HepG2 (cell line): ENCODE data around the gene MXRA7. TPM values are rescaled to one million over a fixed set of nuclear protein-coding genes. Genes with fewer than 3 reads are reported as not detected.

Experiments used
- KDM2A ChIP-seq: sonication (generic); formaldehyde crosslinking; IDR thresholded peaks from 2 replicates; pipeline ENCODE4 v1.4.0; 2020; ENCODE audit warnings: low read depth, missing genetic modification reagents, borderline replicate concordance
- MTA3 ChIP-seq: sonication (generic); formaldehyde crosslinking; IDR thresholded peaks from 2 replicates; pipeline ENCODE4 v1.4.0; 2020; ENCODE audit warnings: missing genetic modification reagents
- MTF1 ChIP-seq: sonication (generic); formaldehyde crosslinking; IDR thresholded peaks from 2 replicates; pipeline ENCODE4 v1.5.0; 2020; ENCODE audit warnings: missing genetic modification reagents
- RBAK ChIP-seq: sonication (generic); formaldehyde crosslinking; IDR thresholded peaks from 2 replicates; pipeline ENCODE4 v1.5.1; 2020; ENCODE audit warnings: mild to moderate bottlenecking, missing genetic modification reagents
- SKI ChIP-seq: fragments of 450-650 bp; IDR thresholded peaks from one replicate; pipeline ENCODE4 v1.6.1; 2018; ENCODE audit warnings: mild to moderate bottlenecking; ENCODE audit not compliant: partially characterized antibody
- TCF12 ChIP-seq, 2 experiments: fragments of 450-650 bp in 1 of 2; sonication (generic) in 1 of 2; formaldehyde crosslinking in 1 of 2; IDR thresholded peaks; 2 replicates each; pipeline versions ENCODE4 v1.6.1 to v1.8.0; 2017 to 2022; ENCODE audit warnings: antibody characterized with exemption in 1 of 2, mild to moderate bottlenecking in 1 of 2, missing genetic modification reagents in 1 of 2, moderate library complexity in 1 of 2
- ZNF12 ChIP-seq: sonication (generic); formaldehyde crosslinking; IDR thresholded peaks from 2 replicates; pipeline ENCODE4 v1.5.0; 2020; ENCODE audit warnings: missing genetic modification reagents
- ZNF326 ChIP-seq: sonication (generic); formaldehyde crosslinking; IDR thresholded peaks from 2 replicates; pipeline ENCODE4 v1.4.0; 2020; ENCODE audit warnings: missing genetic modification reagents, borderline replicate concordance
- ZNF431 ChIP-seq: sonication (generic); formaldehyde crosslinking; IDR thresholded peaks from 2 replicates; pipeline ENCODE4 v1.9.0; 2022; ENCODE audit warnings: missing genetic modification reagents, low read depth, mild to moderate bottlenecking, borderline replicate concordance
- polyA plus RNA-seq, 8 experiments: library from polyadenylated mRNA; depleted of rRNA in 3 of 8; stranded (reverse) in 7 of 8; unstranded in 1 of 8; fragments of >200 nt; fragmentation: Illumina TruSeq in 4 of 8; extraction: Trizol in 4 of 8; gene quantifications; 2 replicates each; pipeline versions ENCODE4 v1.2.1 to v1.2.3, GENCODE V29; 2011 to 2016; ENCODE audit warnings: low read depth in 4 of 8, missing spikeins in 1 of 8, mixed read lengths in 1 of 8; ENCODE audit not compliant: insufficient read depth in 1 of 8
- total RNA-seq, 5 experiments: library from RNA; depleted of rRNA; stranded (reverse); fragments of >200 nt; fragmentation: Illumina TruSeq; extraction: Trizol; gene quantifications; 2 replicates each; pipeline ENCODE4 v1.2.3, GENCODE V29; 2016; ENCODE audit warnings: low read depth in 1 of 5
- TF ChIP-seq, protein P1 (sequence below): sonication (generic); formaldehyde crosslinking; IDR thresholded peaks from 2 replicates; pipeline ENCODE4 v1.4.0; 2020; ENCODE audit warnings: missing genetic modification reagents
- TF ChIP-seq, protein P2 (sequence below): sonication (generic); formaldehyde crosslinking; IDR thresholded peaks from 2 replicates; pipeline ENCODE4 v1.5.0; 2020; ENCODE audit warnings: missing genetic modification reagents
- TF ChIP-seq, protein P3 (sequence below): sonication (generic); formaldehyde crosslinking; conservative IDR thresholded peaks from 2 replicates; pipeline ENCODE4 v1.4.0; 2020; ENCODE audit warnings: missing genetic modification reagents
- TF ChIP-seq, protein P4 (sequence below): sonication (generic); formaldehyde crosslinking; IDR thresholded peaks from 2 replicates; pipeline ENCODE4 v1.4.0; 2020; ENCODE audit warnings: missing genetic modification reagents, borderline replicate concordance
- TF ChIP-seq, protein P5 (sequence below): sonication (generic); formaldehyde crosslinking; IDR thresholded peaks from 2 replicates; pipeline ENCODE4 v1.4.0; 2020; ENCODE audit warnings: missing genetic modification reagents
- TF ChIP-seq, protein P6 (sequence below): sonication (generic); formaldehyde crosslinking; IDR thresholded peaks from 2 replicates; pipeline ENCODE4 v1.5.1; 2020; ENCODE audit warnings: mild to moderate bottlenecking, missing genetic modification reagents, borderline replicate concordance

The MXRA7 gene
- total and polyA plus RNA-seq, 2 of the 13 experiments (the other 11 are each of a cell fraction or from before 2014, with no cell fraction given): 44.8 to 112 TPM

DNA sequence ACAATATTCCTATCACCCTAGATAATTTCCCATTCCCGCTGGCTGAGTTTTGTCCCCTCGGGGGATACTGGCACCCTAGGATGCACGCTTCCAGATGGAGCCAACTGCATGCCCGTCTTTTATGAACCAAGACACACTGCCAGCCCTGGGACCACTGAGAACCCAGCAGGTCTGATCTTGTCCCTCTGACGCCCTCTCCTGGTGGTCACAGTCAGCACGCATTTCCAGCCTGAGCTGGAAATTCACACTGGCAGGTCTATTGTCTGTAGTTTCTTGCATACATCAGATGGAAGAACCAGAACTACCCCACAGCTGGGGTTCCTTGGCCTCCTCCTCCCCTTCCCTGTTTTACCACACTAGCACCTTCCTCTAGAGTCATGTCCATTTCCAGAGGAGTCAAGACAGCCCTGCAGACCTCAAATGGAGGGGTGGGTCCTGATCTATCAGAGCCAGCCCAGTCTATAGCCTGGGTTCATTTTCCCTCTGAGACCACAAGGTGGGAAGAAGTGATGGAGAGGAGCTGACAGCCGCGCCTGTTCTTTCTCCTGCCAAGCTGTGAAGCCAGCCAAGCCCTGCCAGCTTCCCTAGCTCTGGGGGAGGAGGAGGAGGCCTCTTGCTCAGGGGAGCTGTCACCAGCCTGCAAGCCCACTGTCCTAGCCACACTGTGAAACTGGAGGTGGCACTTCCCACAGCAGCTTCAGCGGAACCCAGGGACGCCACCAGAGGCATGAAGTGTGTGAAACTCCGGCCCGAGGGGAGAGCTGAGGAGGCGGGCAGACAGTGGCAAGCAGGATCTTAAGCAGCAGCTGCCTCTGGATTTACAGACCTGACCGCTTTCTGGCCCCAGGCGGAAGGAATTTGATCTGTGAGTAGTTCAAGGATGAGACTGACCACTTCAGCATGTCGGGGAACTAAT lies 29.3 kb downstream of the MXRA7 start (continued):
- TF ChIP-seq, protein P1, sequence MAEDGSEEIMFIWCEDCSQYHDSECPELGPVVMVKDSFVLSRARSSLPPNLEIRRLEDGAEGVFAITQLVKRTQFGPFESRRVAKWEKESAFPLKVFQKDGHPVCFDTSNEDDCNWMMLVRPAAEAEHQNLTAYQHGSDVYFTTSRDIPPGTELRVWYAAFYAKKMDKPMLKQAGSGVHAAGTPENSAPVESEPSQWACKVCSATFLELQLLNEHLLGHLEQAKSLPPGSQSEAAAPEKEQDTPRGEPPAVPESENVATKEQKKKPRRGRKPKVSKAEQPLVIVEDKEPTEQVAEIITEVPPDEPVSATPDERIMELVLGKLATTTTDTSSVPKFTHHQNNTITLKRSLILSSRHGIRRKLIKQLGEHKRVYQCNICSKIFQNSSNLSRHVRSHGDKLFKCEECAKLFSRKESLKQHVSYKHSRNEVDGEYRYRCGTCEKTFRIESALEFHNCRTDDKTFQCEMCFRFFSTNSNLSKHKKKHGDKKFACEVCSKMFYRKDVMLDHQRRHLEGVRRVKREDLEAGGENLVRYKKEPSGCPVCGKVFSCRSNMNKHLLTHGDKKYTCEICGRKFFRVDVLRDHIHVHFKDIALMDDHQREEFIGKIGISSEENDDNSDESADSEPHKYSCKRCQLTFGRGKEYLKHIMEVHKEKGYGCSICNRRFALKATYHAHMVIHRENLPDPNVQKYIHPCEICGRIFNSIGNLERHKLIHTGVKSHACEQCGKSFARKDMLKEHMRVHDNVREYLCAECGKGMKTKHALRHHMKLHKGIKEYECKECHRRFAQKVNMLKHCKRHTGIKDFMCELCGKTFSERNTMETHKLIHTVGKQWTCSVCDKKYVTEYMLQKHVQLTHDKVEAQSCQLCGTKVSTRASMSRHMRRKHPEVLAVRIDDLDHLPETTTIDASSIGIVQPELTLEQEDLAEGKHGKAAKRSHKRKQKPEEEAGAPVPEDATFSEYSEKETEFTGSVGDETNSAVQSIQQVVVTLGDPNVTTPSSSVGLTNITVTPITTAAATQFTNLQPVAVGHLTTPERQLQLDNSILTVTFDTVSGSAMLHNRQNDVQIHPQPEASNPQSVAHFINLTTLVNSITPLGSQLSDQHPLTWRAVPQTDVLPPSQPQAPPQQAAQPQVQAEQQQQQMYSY (CRISPR knock-in tag): no peak
- TF ChIP-seq TCF12 (IDR thresholded peaks at IDR 0.05) (no peak), TCF12 (CRISPR knock-in tag; IDR thresholded peaks at IDR 0.05) (no peak), MTF1 (CRISPR knock-in tag) (no peak), KDM2A (CRISPR knock-in tag) (peak; percentile 72; the same call in 1 of the 2 replicates), ZNF12 (CRISPR knock-in tag) (no peak), SKI (no peak), ZNF431 (CRISPR knock-in tag) (no peak), RBAK (no peak), ZNF326 (CRISPR knock-in tag) (no peak), MTA3 (no peak)
- TF ChIP-seq, protein P2, sequence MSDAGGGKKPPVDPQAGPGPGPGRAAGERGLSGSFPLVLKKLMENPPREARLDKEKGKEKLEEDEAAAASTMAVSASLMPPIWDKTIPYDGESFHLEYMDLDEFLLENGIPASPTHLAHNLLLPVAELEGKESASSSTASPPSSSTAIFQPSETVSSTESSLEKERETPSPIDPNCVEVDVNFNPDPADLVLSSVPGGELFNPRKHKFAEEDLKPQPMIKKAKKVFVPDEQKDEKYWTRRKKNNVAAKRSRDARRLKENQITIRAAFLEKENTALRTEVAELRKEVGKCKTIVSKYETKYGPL: no peak
- TF ChIP-seq, protein P3, sequence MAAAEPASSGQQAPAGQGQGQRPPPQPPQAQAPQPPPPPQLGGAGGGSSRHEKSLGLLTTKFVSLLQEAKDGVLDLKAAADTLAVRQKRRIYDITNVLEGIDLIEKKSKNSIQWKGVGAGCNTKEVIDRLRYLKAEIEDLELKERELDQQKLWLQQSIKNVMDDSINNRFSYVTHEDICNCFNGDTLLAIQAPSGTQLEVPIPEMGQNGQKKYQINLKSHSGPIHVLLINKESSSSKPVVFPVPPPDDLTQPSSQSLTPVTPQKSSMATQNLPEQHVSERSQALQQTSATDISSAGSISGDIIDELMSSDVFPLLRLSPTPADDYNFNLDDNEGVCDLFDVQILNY: no peak
- TF ChIP-seq, protein P4, sequence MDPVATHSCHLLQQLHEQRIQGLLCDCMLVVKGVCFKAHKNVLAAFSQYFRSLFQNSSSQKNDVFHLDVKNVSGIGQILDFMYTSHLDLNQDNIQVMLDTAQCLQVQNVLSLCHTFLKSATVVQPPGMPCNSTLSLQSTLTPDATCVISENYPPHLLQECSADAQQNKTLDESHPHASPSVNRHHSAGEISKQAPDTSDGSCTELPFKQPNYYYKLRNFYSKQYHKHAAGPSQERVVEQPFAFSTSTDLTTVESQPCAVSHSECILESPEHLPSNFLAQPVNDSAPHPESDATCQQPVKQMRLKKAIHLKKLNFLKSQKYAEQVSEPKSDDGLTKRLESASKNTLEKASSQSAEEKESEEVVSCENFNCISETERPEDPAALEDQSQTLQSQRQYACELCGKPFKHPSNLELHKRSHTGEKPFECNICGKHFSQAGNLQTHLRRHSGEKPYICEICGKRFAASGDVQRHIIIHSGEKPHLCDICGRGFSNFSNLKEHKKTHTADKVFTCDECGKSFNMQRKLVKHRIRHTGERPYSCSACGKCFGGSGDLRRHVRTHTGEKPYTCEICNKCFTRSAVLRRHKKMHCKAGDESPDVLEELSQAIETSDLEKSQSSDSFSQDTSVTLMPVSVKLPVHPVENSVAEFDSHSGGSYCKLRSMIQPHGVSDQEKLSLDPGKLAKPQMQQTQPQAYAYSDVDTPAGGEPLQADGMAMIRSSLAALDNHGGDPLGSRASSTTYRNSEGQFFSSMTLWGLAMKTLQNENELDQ (CRISPR knock-in tag): no peak
- TF ChIP-seq, protein P5, sequence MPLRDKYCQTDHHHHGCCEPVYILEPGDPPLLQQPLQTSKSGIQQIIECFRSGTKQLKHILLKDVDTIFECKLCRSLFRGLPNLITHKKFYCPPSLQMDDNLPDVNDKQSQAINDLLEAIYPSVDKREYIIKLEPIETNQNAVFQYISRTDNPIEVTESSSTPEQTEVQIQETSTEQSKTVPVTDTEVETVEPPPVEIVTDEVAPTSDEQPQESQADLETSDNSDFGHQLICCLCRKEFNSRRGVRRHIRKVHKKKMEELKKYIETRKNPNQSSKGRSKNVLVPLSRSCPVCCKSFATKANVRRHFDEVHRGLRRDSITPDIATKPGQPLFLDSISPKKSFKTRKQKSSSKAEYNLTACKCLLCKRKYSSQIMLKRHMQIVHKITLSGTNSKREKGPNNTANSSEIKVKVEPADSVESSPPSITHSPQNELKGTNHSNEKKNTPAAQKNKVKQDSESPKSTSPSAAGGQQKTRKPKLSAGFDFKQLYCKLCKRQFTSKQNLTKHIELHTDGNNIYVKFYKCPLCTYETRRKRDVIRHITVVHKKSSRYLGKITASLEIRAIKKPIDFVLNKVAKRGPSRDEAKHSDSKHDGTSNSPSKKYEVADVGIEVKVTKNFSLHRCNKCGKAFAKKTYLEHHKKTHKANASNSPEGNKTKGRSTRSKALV: no peak
- TF ChIP-seq, protein P6, sequence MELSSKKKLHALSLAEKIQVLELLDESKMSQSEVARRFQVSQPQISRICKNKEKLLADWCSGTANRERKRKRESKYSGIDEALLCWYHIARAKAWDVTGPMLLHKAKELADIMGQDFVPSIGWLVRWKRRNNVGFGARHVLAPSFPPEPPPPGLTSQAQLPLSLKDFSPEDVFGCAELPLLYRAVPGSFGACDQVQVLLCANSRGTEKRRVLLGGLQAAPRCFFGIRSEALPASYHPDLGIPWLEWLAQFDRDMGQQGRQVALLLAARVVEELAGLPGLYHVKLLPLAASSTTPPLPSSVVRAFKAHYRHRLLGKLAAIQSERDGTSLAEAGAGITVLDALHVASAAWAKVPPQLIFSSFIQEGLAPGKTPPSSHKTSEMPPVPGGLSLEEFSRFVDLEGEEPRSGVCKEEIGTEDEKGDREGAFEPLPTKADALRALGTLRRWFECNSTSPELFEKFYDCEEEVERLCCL: 0 out of 2 replicates have a peak, but pooled peaks have one; percentile 35
